A375 (cell line): Measurements from ENCODE around the gene OR1E2. TPM values are rescaled to one million over a fixed set of nuclear protein-coding genes. Genes with fewer than 3 reads are reported as not detected.

Experiments used
- total RNA-seq: library from RNA; depleted of rRNA; stranded (reverse); fragments of >200 nt; shearing (Covaris generic); gene quantifications from 2 replicates; pipeline ENCODE4 v1.2.3, GENCODE V29; 2014; rRNA removed

Gene OR1E2, protein sequence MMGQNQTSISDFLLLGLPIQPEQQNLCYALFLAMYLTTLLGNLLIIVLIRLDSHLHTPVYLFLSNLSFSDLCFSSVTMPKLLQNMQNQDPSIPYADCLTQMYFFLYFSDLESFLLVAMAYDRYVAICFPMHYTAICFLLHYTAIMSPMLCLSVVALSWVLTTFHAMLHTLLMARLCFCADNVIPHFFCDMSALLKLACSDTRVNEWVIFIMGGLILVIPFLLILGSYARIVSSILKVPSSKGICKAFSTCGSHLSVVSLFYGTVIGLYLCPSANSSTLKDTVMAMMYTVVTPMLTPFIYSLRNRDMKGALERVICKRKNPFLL
- total RNA-seq = not detected in 2 replicates

DNA sequence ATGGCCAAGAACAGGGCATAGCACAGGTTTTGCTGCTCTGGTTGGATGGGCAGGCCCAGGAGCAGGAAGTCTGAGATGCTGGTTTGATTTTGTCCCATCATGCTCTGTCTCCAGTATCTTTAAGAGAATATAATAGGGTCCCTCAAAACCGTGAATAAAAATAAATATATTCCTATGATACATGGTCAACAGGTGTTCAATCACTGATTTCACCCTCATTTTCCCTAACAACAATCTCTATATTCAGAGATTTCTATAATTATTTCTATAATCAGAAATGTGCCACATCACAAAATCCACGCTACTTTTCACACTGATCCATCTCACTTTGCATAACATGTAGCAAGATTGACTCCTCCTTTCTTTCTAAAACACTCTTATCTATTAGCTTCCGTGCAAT, at the start of gene OR1E2:
Gene OR1E2, minus strand, starts transcription at position 101 of the 400 bp plus-strand sequence. Its CDS starts 0 bp downstream, at position 101.

DNA sequence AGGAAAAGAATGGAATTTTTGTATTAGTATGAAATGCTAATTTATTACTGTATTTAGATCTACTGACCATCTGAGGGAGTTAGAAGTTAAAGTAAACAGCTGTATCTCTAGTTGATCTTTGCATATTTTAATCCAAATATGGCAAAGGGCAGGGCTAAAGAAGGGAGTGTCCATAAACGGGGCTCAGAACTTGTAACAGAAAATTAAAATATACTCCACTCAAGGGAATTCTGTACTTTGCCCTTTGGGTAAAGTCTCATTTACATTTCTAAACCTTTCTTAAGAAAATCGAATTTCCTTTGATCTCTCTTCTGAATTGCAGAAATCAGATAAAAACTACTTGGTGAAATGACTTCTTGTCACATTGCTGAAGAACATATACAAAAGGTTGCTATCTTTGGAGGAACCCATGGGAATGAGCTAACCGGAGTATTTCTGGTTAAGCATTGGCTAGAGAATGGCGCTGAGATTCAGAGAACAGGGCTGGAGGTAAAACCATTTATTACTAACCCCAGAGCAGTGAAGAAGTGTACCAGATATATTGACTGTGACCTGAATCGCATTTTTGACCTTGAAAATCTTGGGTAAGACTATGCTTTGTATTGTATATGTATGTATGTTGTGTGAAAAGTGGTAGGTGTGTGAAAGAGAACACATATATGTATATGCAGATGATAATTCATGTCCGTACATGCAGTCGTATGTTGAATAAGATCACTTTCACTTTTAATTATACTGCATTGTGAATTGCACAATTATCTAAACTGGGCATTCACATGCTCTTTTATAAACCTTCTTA, 42.4 kb upstream of the OR1E2 start, which contains the start of gene ASPA:
Gene ASPA, plus strand, starts transcription at position 186 of the 799 bp plus-strand sequence. Its CDS starts 163 bp downstream, at position 349.

DNA sequence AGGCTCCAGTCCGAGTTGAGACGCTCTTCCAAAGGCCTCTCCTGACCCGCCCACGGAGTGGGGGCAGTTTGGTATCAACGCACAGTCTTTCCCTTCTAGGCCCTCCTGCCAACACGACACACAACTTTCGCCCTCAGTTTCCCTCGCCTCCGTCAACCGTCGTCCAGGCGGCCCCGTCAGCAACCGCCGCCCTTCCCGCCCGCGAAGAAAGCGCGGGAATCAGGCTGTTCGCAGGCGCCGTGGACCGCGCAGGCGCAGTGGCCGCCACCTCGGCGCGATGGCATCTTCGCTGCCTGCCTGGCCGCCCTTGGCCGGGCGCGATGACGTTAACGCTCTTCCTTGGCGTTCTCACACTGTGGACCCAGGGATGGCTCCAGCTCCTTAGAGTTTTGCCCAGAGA, 38.0 kb upstream of the OR1E2 start, which contains the start of gene SPATA22:
Gene SPATA22, minus strand, starts transcription at position 221 of the 400 bp plus-strand sequence. CDS start 2,494 bp downstream, outside the sequence.

DNA sequence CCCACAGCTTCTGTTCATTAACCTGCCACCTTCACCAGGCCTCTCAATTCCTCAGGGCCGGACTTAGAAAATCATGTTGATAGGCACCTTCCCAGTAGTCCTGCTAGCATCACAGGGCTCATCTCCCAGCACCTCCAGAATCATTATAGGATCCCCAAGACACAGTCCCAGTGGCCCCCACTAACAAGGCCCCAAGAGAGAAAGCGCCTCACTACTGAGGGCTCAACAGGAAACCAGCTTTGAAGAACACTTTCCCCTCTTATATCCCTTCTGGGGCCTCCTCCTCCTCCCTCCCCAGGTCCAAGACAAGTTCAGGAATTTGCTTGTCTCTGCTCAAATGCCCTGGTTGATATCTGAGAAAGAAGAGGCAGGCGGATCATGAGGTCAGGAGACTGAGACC, 22.6 kb downstream of the OR1E2 start, which contains the start of gene OR3A3:
Gene OR3A3, plus strand, starts transcription at position 301 of the 400 bp plus-strand sequence.

DNA sequence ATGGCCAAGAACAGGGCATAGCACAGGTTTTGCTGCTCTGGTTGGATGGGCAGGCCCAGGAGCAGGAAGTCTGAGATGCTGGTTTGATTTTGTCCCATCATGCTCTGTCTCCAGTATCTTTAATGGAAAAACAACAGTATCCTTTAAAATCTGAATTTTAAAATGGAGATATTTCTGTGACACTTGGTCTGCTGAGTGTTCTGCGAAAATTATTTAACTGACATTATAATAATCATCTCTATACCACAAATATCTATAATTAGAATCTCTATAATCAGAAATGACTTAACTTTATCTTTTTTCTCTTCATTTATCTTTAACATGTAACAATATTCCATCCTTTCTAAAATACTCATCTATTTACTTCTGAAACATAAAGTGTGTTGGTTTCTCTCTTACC, 35.3 kb downstream of the OR1E2 start, which contains the start of gene OR1E1:
Gene OR1E1, minus strand, starts transcription at position 101 of the 400 bp plus-strand sequence. Its CDS starts 0 bp downstream, at position 101.

DNA sequence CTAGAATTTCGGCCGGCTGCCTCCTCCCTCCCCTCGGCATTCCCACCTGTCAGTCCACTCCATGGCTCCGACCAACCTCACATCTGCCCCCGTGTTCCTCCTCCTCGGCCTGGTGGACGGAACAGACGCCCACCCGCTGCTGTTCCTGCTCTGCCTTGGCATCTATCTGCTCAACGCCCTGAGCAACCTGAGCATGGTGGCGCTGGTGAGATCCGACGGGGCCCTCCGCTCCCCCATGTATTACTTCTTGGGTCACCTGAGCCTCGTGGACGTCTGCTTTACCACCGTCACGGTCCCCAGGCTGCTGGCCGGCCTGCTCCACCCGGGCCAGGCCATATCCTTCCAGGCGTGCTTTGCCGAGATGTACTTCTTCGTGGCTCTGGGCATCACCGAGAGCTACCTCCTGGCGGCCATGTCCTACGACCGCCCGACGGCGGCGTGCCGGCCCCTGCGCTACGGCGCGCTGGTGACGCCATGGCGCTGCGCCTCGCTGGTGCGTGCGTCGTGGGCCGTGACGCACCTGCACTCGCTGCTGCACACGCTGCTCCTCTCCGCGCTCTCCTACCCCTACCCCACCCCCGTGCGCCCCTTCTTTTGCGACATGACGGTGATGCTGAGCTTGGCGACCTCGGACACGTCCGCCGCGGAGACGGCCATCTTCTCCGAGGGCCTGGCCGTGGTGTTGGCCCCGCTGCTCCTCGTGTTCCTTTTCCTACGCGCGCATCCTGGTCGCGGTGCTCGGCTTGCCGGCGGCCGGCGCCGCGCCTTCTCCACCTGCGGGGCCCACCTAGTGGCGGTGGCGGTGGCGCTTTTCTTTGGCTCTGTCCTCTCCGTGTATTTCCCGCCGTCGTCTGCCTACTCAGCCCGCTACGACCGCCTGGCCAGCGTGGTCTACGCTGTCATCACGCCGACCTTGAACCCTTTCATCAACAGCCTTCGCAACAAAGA, 47.5 kb downstream of the OR1E2 start, which contains the start of gene OR3A2:
Gene OR3A2, minus strand, starts transcription at position 440 of the 948 bp plus-strand sequence.

Other genes starting within 250 kb of the OR1E2 start
- not detected in 2 replicates for gene OR1A2, start 236.3 kb downstream of the OR1E2 start, total RNA-seq
- gene OR1A1, start 226.2 kb downstream of the OR1E2 start, total RNA-seq = not detected in 2 replicates
- gene OR3A1, start 135.5 kb downstream of the OR1E2 start, total RNA-seq = not detected in 2 replicates
- 0.75 and 1.8 TPM in 2 replicates for gene OR3A2, start 47.5 kb downstream of the OR1E2 start, total RNA-seq
- gene OR1E1, start 35.4 kb downstream of the OR1E2 start, total RNA-seq = not detected in 2 replicates
- not detected in 2 replicates for gene OR3A3, start 22.5 kb downstream of the OR1E2 start, total RNA-seq
- not detected in 2 replicates for gene SPATA22, start 38.0 kb upstream of the OR1E2 start, total RNA-seq
- gene ASPA, start 42.2 kb upstream of the OR1E2 start, total RNA-seq = not detected in 2 replicates
- not detected in 2 replicates for gene TRPV3, start 124.0 kb upstream of the OR1E2 start, total RNA-seq
- 2.9 and 3.2 TPM in 2 replicates for gene TRPV1, start 175.6 kb upstream of the OR1E2 start, total RNA-seq
- gene SHPK, start 202.4 kb upstream of the OR1E2 start, total RNA-seq = 9.9 and 12.5 TPM in 2 replicates
- gene CTNS, start 202.9 kb upstream of the OR1E2 start, total RNA-seq = 6.5 and 11.2 TPM in 2 replicates
- gene TAX1BP3, start 234.7 kb upstream of the OR1E2 start, total RNA-seq = 72.7 and 73.4 TPM in 2 replicates
- 37.3 and 44.7 TPM in 2 replicates for gene EMC6, start 235.0 kb upstream of the OR1E2 start, total RNA-seq